Natural killer cell (primary cell): ENCODE data around the gene THSD4. TPM values are rescaled to one million over a fixed set of nuclear protein-coding genes. Genes with fewer than 3 reads are reported as not detected.

ENCODE experiments used
- ATAC-seq, 3 donors: fragments of 150-1000 bp in 2 of 3; fragments of 200-7000 bp in 1 of 3; cut with Tn5 transposase; 1 replicate in 1 of 3; 2 replicates in 2 of 3; pipeline ENCODE4 v1.10.0; 2021; ENCODE audit warnings: mild to moderate bottlenecking in 2 of 3, moderate library complexity in 2 of 3
- DNase-seq, 2 donors: peaks; one replicate each; pipeline versions ENCODE4 v3.0.0 to v3.0.0-alpha.2; 2013 to 2021; ENCODE audit warnings: mixed read lengths in 1 of 2
- H3K27ac ChIP-seq: one replicate; pipeline ENCODE4 v1.5.1; 2013; ENCODE audit warnings: mild to moderate bottlenecking, low read length
- H3K27me3 ChIP-seq: one replicate; pipeline ENCODE4 v1.6.1; 2013; ENCODE audit warnings: low read length; ENCODE audit not compliant: control insufficient read depth, insufficient read depth
- H3K36me3 ChIP-seq: one replicate; pipeline ENCODE4 v1.6.1; 2013; ENCODE audit warnings: low read length; ENCODE audit not compliant: control insufficient read depth, insufficient read depth
- H3K4me1 ChIP-seq: one replicate; pipeline ENCODE4 v1.6.1; 2013; ENCODE audit warnings: low read length; ENCODE audit not compliant: control insufficient read depth, insufficient read depth
- H3K4me3 ChIP-seq: one replicate; pipeline ENCODE4 v1.5.1; 2013; ENCODE audit warnings: low read length
- H3K9me3 ChIP-seq: one replicate; pipeline ENCODE4 v1.6.1; 2013; ENCODE audit warnings: low read length; ENCODE audit not compliant: control insufficient read depth, insufficient read depth
- H3K27ac Mint-ChIP-seq, 2 donors: one replicate each; pipeline ENCODE4 v1.8.0; 2022; ENCODE audit warnings: mild to moderate bottlenecking in 2 of 2, mixed read lengths in 2 of 2, moderate library complexity in 1 of 2
- H3K27me3 Mint-ChIP-seq, 2 donors: one replicate each; pipeline ENCODE4 v1.8.0; 2022; ENCODE audit warnings: low read depth in 2 of 2, mixed read lengths in 2 of 2
- H3K36me3 Mint-ChIP-seq: one replicate; pipeline ENCODE4 v1.8.0; 2022; ENCODE audit warnings: mixed read lengths
- H3K4me1 Mint-ChIP-seq, 2 donors: one replicate each; pipeline ENCODE4 v1.8.0; 2022; ENCODE audit warnings: mixed read lengths in 2 of 2
- H3K4me3 Mint-ChIP-seq: one replicate; pipeline ENCODE4 v1.8.0; 2022; ENCODE audit warnings: mild to moderate bottlenecking, moderate library complexity, mixed read lengths
- H3K9me3 Mint-ChIP-seq, 2 donors: one replicate each; pipeline ENCODE4 v1.8.0; 2022; ENCODE audit warnings: mixed read lengths in 2 of 2
- CTCF ChIP-seq: fragments of 200-600 bp; IDR thresholded peaks from one replicate; pipeline ENCODE4 v1.8.0; 2022; ENCODE audit warnings: antibody characterized with exemption
- WGBS: methylation state at CpG from one replicate; pipeline ENCODE4 v1.1.7; 2013; ENCODE audit warnings: missing lambda C conversion rate; ENCODE audit not compliant: insufficient coverage; 5-methylcytosine and 5-hydroxymethylcytosine counted together
- intact Hi-C: fragments of 100-400 bp; cut with micrococcal nuclease; formaldehyde crosslinking; loops from one replicate; pipeline ENCODE4 v1.14.2; 2022
- total RNA-seq, 4 donors: library from RNA; stranded (reverse); fragments of 120-200 nt in 1 of 4; gene quantifications; one replicate each; pipeline versions ENCODE4 v1.2.3 to v1.2.4, GENCODE V29; 2013 to 2022

The THSD4 gene
- total RNA-seq, 3 donors from 2014 or later (not counting 1 experiment from before 2014, with no cell fraction given) = not detected

DNA sequence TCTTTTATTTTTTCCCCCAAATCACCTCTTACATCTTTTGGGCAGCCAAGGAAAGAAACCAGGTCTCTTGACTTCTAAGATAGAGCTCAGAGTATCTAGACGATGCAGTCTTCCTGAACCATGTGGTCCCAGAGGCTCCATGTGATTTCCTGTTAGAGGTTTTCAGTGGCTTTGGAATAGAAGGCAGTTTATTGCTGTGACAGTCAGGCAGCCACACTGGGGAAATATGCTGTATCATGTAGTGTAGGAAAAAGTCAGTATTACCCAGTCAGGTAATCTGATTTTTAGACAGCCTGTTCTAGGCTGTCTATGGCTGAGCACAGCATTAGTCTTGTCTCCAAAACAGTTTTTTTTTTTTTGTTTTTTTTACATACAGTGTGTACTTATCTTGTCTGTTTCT, 294.3 kb downstream of the THSD4 start:
- intact Hi-C loops = no loop called here
- H3K9me3 Mint-ChIP-seq = no peaks in the 10 kb centered on the region
- no peak overlapping the region for H3K4me3 Mint-ChIP-seq
- no peaks in the 10 kb centered on the region for H3K4me1 Mint-ChIP-seq
- Histone ChIP-seq H3K4me3 (no peak overlapping the region), H3K9me3 (no peaks in the 10 kb centered on the region), H3K4me1 (no peaks in the 10 kb centered on the region), H3K27me3 (no peaks in the 10 kb centered on the region), H3K36me3 (no peaks in the 10 kb centered on the region), H3K27ac (no peak overlapping the region)
- H3K36me3 Mint-ChIP-seq = no peaks in the 10 kb centered on the region
- peaks cover 20 to 40% of the 10 kb centered on the region in 2 donors for H3K27me3 Mint-ChIP-seq
- H3K27ac Mint-ChIP-seq = no peak overlapping the region
- ATAC-seq = no peak
- no peak for DNase-seq
- no peak for TF ChIP-seq CTCF
- WGBS = 0% methylated on average over 1 of the region's 1 CpG

GRCh38 chr15:71410347-71410746, 295.1 kb downstream of the THSD4 start:
- no peak for ATAC-seq
- peaks cover 20 to 38% of the 10 kb centered on the region in 2 donors for H3K27me3 Mint-ChIP-seq
- DNase-seq = no peak
- Histone ChIP-seq H3K36me3 (no peaks in the 10 kb centered on the region), H3K27ac (no peak overlapping the region), H3K4me3 (no peak overlapping the region), H3K4me1 (no peaks in the 10 kb centered on the region), H3K9me3 (no peaks in the 10 kb centered on the region), H3K27me3 (no peaks in the 10 kb centered on the region)
- intact Hi-C loops = no loop called here
- 88% methylated on average over 6 of the region's 6 CpGs for WGBS
- TF ChIP-seq CTCF = no peak
- no peak overlapping the region for H3K4me3 Mint-ChIP-seq
- no peaks in the 10 kb centered on the region for H3K9me3 Mint-ChIP-seq
- H3K27ac Mint-ChIP-seq = no peak overlapping the region
- no peaks in the 10 kb centered on the region for H3K36me3 Mint-ChIP-seq
- no peaks in the 10 kb centered on the region for H3K4me1 Mint-ChIP-seq

- Mint-ChIP-seq H3K4me1 (no peaks in the 10 kb centered on the region), H3K27me3 (peaks cover 17 to 39% of the 10 kb centered on the region in 2 donors), H3K9me3 (no peaks in the 10 kb centered on the region), H3K4me3 (no peak overlapping the region), H3K36me3 (no peaks in the 10 kb centered on the region), H3K27ac (no peak overlapping the region)
- 66% methylated on average over 16 of the region's 16 CpGs for WGBS
- Histone ChIP-seq H3K4me1 (no peaks in the 10 kb centered on the region), H3K27ac (no peak overlapping the region), H3K9me3 (no peaks in the 10 kb centered on the region), H3K27me3 (no peaks in the 10 kb centered on the region), H3K36me3 (no peaks in the 10 kb centered on the region), H3K4me3 (no peak overlapping the region)
- intact Hi-C loops = no loop called here
- no peak for TF ChIP-seq CTCF
- ATAC-seq (no peak), DNase-seq (no peak)
These were observed 296.5 kb downstream of the THSD4 start for GRCh38 chr15:71411538-71412482.
